K562 (cell line): ENCODE data around the gene SPDEF. TPM values are rescaled to one million over a fixed set of nuclear protein-coding genes. Genes with fewer than 3 reads are reported as not detected.

Experiments used
- FOXA1 ChIP-seq: fragments of 450-650 bp; IDR thresholded peaks from 2 replicates; pipeline ENCODE4 v1.6.1; 2016; ENCODE audit warnings: mild to moderate bottlenecking, borderline replicate concordance
- HOXB6 ChIP-seq: fragments of 250-450 bp; sonication (Bioruptor Pico); IDR thresholded peaks from 2 replicates; pipeline ENCODE4 v1.5.1; 2022; ENCODE audit warnings: mild to moderate bottlenecking, borderline replicate concordance
- KHSRP ChIP-seq: fragments of 450-650 bp; IDR thresholded peaks from 2 replicates; pipeline ENCODE4 v1.6.1; 2017
- MTA2 ChIP-seq: fragments of 450-650 bp; IDR thresholded peaks from 2 replicates; pipeline ENCODE4 v1.6.1; 2016; ENCODE audit warnings: low read depth
- PHF20 ChIP-seq: fragments of 450-650 bp; IDR thresholded peaks from 2 replicates; pipeline ENCODE4 v1.6.1; 2018; ENCODE audit not compliant: partially characterized antibody
- PHF8 ChIP-seq: fragments of 200-600 bp; sonication (generic); IDR thresholded peaks from 2 replicates; pipeline ENCODE4 v1.6.1; 2012; ENCODE audit warnings: mixed run types, mild to moderate bottlenecking, inconsistent platforms, low read length, moderate library complexity, borderline replicate concordance
- POLR3A ChIP-seq: IDR thresholded peaks from 2 replicates; pipeline ENCODE4 v1.6.1; 2011; ENCODE audit warnings: borderline replicate concordance, mild to moderate bottlenecking, moderate library complexity; ENCODE audit not compliant: insufficient read length, insufficient read depth; ENCODE audit errors: extremely low read depth
- ZNF436 ChIP-seq: fragments of 250-450, 450-650 bp; sonication (Bioruptor Pico); formaldehyde crosslinking; IDR thresholded peaks from 2 replicates; pipeline ENCODE4 v1.7.0; 2020; ENCODE audit warnings: mild to moderate bottlenecking
- ZNF764 ChIP-seq: fragments of 250-450 bp; sonication (Bioruptor Pico); IDR thresholded peaks from 2 replicates; pipeline ENCODE4 v1.4.0; 2020; ENCODE audit warnings: low read depth, mild to moderate bottlenecking, moderate library complexity
- polyA plus RNA-seq, 8 experiments: library from polyadenylated mRNA; depleted of rRNA in 4 of 8; stranded (reverse) in 5 of 8; unstranded in 3 of 8; fragments of >200 nt; fragmentation: Nextera tagmentation in 2 of 8; fragmentation: Illumina TruSeq in 1 of 8; extraction: Ambion mirVana in 2 of 8; extraction: Trizol in 1 of 8; gene quantifications; 2 replicates each; pipeline versions ENCODE4 v1.2.1 to v1.2.3, GENCODE V29; 2011 to 2014; ENCODE audit warnings: inconsistent platforms in 1 of 8, missing spikeins in 1 of 8
- total RNA-seq, 7 experiments: library from RNA; depleted of rRNA in 6 of 7; stranded (reverse); fragments of >200 nt in 6 of 7; fragmentation: Illumina TruSeq in 2 of 7; extraction: Trizol in 2 of 7; gene quantifications; 2 replicates each; pipeline versions ENCODE4 v1.2.1 to v1.2.3, GENCODE V29; 2011 to 2021; ENCODE audit warnings: low replicate concordance in 1 of 7
- TF ChIP-seq, protein P1 (sequence below): fragments of 450-650 bp; IDR thresholded peaks from 2 replicates; pipeline ENCODE4 v1.6.1; 2016; ENCODE audit warnings: mild to moderate bottlenecking, moderate library complexity

SPDEF gene
- total and polyA plus RNA-seq, 9 of the 15 experiments (the other 6 are each of a cell fraction or from before 2014, with no cell fraction given): 0.04 to 0.12 (median 0.11) TPM; not detected in 5

DNA sequence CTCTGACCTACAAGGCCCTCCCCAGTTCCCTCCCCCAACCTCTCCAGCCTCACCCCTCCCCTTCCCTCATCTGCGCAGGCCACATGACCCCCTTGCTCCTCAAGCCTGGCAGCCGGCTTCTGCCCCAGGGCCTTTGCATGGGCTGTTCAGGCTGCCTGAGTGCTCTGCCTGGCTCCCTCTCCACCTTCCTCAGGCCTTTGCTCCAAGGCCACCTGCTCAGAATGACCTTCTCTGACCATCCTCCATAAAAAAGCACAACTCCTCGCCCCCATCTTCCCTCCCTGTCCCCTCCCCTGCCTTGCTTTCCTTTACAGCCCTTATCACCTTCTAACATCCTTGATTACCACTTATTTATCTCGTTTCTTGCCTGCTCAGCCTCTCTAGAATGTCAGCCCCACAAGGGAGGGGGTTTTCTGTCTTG, 38.7 kb downstream of the SPDEF start (continued):
- TF ChIP-seq PHF8 (no peak), HOXB6 (CRISPR knock-in tag) (no peak), POLR3A (no peak), ZNF436 (CRISPR knock-in tag) (no peak), MTA2 (peak; percentile 57; the same call in 1 of the 2 replicates), PHF20 (no peak), KHSRP (no peak), ZNF764 (CRISPR knock-in tag) (no peak), FOXA1 (no peak)
- TF ChIP-seq, protein P1, sequence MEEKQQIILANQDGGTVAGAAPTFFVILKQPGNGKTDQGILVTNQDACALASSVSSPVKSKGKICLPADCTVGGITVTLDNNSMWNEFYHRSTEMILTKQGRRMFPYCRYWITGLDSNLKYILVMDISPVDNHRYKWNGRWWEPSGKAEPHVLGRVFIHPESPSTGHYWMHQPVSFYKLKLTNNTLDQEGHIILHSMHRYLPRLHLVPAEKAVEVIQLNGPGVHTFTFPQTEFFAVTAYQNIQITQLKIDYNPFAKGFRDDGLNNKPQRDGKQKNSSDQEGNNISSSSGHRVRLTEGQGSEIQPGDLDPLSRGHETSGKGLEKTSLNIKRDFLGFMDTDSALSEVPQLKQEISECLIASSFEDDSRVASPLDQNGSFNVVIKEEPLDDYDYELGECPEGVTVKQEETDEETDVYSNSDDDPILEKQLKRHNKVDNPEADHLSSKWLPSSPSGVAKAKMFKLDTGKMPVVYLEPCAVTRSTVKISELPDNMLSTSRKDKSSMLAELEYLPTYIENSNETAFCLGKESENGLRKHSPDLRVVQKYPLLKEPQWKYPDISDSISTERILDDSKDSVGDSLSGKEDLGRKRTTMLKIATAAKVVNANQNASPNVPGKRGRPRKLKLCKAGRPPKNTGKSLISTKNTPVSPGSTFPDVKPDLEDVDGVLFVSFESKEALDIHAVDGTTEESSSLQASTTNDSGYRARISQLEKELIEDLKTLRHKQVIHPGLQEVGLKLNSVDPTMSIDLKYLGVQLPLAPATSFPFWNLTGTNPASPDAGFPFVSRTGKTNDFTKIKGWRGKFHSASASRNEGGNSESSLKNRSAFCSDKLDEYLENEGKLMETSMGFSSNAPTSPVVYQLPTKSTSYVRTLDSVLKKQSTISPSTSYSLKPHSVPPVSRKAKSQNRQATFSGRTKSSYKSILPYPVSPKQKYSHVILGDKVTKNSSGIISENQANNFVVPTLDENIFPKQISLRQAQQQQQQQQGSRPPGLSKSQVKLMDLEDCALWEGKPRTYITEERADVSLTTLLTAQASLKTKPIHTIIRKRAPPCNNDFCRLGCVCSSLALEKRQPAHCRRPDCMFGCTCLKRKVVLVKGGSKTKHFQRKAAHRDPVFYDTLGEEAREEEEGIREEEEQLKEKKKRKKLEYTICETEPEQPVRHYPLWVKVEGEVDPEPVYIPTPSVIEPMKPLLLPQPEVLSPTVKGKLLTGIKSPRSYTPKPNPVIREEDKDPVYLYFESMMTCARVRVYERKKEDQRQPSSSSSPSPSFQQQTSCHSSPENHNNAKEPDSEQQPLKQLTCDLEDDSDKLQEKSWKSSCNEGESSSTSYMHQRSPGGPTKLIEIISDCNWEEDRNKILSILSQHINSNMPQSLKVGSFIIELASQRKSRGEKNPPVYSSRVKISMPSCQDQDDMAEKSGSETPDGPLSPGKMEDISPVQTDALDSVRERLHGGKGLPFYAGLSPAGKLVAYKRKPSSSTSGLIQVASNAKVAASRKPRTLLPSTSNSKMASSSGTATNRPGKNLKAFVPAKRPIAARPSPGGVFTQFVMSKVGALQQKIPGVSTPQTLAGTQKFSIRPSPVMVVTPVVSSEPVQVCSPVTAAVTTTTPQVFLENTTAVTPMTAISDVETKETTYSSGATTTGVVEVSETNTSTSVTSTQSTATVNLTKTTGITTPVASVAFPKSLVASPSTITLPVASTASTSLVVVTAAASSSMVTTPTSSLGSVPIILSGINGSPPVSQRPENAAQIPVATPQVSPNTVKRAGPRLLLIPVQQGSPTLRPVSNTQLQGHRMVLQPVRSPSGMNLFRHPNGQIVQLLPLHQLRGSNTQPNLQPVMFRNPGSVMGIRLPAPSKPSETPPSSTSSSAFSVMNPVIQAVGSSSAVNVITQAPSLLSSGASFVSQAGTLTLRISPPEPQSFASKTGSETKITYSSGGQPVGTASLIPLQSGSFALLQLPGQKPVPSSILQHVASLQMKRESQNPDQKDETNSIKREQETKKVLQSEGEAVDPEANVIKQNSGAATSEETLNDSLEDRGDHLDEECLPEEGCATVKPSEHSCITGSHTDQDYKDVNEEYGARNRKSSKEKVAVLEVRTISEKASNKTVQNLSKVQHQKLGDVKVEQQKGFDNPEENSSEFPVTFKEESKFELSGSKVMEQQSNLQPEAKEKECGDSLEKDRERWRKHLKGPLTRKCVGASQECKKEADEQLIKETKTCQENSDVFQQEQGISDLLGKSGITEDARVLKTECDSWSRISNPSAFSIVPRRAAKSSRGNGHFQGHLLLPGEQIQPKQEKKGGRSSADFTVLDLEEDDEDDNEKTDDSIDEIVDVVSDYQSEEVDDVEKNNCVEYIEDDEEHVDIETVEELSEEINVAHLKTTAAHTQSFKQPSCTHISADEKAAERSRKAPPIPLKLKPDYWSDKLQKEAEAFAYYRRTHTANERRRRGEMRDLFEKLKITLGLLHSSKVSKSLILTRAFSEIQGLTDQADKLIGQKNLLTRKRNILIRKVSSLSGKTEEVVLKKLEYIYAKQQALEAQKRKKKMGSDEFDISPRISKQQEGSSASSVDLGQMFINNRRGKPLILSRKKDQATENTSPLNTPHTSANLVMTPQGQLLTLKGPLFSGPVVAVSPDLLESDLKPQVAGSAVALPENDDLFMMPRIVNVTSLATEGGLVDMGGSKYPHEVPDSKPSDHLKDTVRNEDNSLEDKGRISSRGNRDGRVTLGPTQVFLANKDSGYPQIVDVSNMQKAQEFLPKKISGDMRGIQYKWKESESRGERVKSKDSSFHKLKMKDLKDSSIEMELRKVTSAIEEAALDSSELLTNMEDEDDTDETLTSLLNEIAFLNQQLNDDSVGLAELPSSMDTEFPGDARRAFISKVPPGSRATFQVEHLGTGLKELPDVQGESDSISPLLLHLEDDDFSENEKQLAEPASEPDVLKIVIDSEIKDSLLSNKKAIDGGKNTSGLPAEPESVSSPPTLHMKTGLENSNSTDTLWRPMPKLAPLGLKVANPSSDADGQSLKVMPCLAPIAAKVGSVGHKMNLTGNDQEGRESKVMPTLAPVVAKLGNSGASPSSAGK: no peak
